A549 treated with GW870086 at 1 μM for 4 hours (cell line): ENCODE measurements around the gene NDUFA5. TPM values are rescaled to one million over a fixed set of nuclear protein-coding genes. Genes with fewer than 3 reads are reported as not detected.

Experiments used
- total RNA-seq: library from RNA; stranded (reverse); fragments of 200-300 nt; extraction: Qiagen RNA extraction; gene quantifications from 5 replicates; pipeline ENCODE4 v1.2.3, GENCODE V29; 2022; ENCODE audit warnings: low read depth

NDUFA5 gene
- total RNA-seq: 28.4 to 44.4 TPM (median 34.1 TPM) in 5 replicates

DNA sequence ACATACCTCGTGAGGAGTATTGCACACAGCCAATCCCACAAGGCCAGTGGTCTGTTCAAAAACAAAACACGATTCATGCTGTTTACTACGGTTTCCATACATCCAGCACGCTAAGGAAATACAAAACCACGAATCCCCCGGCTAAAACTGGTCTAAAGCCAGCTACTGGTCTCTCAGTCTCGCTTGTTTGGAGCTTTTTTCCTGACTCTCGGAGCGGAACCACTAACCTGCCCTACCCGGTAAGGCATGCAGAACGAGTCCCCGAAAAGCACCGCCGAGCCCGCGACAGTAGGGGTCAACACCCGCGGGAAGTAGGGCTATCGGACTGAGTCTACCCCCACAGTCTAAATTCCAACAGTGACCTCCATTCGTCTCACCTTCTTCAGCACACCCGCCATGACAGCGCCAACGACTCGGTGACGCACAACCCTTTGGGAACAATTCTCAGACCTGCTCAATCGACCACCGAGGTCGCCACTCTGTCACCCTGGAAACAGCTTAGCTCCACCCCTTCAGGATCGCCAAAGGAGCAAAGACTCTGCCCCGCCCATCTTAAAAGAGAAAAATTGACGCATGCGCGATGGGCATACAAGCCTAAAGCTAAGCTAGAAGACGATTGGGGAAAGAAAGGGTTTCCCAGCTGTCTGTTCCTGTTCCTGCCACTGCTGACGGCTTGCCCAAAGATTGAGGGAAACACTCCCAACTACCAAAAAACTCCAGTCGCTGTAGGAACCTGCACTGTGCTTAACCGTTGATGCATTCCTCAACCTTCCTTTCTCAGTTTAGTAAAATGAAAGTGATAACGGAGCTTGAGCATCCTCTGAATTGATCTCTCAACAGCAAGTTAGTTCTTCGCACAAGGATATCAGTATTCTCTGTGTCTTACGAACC, at the start of gene NDUFA5:
NDUFA5 (minus strand) TSS at position 421 of the 891 bp plus-strand sequence; CDS start at position 398, 23 bp downstream.

DNA sequence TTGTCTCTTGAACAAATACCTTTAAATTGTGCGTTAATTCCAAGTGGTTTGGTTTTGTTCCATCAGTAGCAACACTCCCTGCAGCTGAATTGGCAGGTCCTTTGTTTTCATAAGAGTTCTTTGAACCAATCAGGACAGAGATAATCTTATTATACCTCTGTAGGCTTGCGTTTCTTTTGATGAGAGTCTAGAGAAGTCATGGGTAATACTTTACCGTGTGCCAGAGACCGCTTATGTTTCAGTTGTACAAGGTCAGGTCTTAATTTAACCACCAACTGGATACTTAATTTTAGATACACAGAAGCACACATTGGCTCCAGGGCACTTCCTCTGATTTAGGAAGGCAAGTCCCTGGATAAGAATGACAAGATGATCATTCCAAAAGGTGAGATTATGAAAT, 43.9 kb upstream of the NDUFA5 start, which contains the start of gene ASB15:
ASB15 (plus strand) TSS at position 292 of the 400 bp plus-strand sequence. CDS start 12,682 bp downstream, outside the sequence.

DNA sequence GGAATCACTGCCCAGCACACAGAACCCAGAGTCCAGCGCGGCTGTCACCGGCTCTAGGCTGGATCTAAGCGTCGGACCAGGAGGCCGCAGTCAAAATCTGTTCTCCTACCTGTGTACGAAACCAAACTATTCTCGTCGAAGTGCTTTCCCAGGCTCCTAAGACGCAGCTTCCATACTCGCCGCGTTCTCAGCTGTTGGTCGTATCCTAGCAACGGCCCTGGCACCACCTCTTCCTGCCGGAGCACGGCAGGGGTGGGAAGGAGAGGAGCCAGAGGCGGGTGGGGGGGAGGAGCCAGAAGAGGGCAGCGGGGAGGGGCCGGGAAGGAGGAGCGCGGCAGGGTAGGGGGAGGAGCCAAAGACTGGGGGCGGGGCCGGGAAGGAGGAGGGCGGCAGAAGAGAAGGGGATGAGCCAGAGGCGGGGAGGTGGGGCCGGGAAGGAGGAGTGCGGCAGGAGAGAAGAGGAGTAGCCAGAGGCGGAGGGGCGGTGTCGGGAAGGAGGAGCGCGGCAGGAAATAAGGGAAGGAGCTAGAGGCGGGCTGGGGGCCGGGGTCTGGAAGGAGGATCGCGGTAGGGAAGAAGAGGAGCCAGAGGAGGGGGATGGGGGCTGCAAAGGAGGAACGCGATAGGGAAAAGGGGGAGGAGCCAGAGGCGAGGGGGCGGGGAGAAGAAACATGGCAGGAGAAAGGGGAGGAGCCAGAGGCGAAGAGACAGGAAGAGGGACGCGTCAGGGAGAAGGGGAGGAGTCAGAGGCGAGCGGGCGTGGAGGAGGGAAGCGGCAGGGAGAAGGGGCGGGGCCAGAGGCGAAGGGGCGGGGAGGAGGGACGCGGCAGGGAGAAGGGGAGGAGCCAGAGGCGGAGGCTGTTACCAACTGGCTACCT, 23.0 kb downstream of the NDUFA5 start, which contains the start of gene IQUB:
IQUB (minus strand) TSS at position 213 of the 878 bp plus-strand sequence. CDS start 22,255 bp downstream, outside the sequence.

Other genes with a start within 250 kb of the NDUFA5 start
- gene IQUB, start 23.2 kb downstream of the NDUFA5 start, total RNA-seq: 0.12 TPM in 1 of 5 replicates, not detected in the others
- not detected in 5 replicates for gene ASB15, start 44.0 kb upstream of the NDUFA5 start, total RNA-seq
- not detected in 5 replicates for gene LMOD2, start 98.0 kb upstream of the NDUFA5 start, total RNA-seq
- gene WASL, start 191.2 kb upstream of the NDUFA5 start, total RNA-seq: 17.2 to 25.4 TPM (median 21.9 TPM) in 5 replicates